Measurements from ENCODE around the gene ADCY9. TPM values are rescaled to one million over a fixed set of nuclear protein-coding genes. Genes with fewer than 3 reads are reported as not detected.

ADCY9 gene
- total RNA-seq, 1 experiment from 2014 or later, result 4.7 TPM

GRCh38 chr16:4005731-4006130 is 110.5 kb downstream of the ADCY9 start:
- Histone ChIP-seq H3K23me2 (ENCODE audit: insufficient read length, low read depth, low read length, poor library complexity, severe bottlenecking) (no peaks in the 10 kb centered on the region), H3K4me2 (ENCODE audit: insufficient read depth, insufficient read length, low read length) (no peak overlapping the region), H2BK12ac (ENCODE audit: insufficient read length, low read depth, low read length) (no peak overlapping the region), H3K79me1 (ENCODE audit: insufficient read depth, low read depth, low read length, poor library complexity, severe bottlenecking) (no peaks in the 10 kb centered on the region), H3T11ph (ENCODE audit: low read length) (no peak overlapping the region), H3K9me3 (ENCODE audit: control insufficient read depth, low read depth, low read length) (no peaks in the 10 kb centered on the region), H3K18ac (ENCODE audit: insufficient read length, low read depth, low read length) (no peak overlapping the region), H4K20me1 (ENCODE audit: control insufficient read depth, insufficient read depth, insufficient read length) (no peaks in the 10 kb centered on the region), H2BK20ac (ENCODE audit: low read depth, low read length, poor library complexity, severe bottlenecking) (no peak overlapping the region), H3K27me3 (ENCODE audit: insufficient read depth, low read length) (no peaks in the 10 kb centered on the region), H3K79me2 (ENCODE audit: insufficient read depth, low read length) (no peaks in the 10 kb centered on the region), H2AK5ac (ENCODE audit: insufficient read length, low read length) (no peak overlapping the region), H3K4me1 (ENCODE audit: insufficient read depth, low read length) (peaks cover 8% of the 10 kb centered on the region; the same call in 1 of the 2 replicates), H2BK15ac (ENCODE audit: low read depth, low read length) (no peak overlapping the region), H3K14ac (ENCODE audit: insufficient read depth, low read length) (no peak overlapping the region), H4K5ac (ENCODE audit: insufficient read length, low read depth, low read length) (no peak overlapping the region), H3K9ac (ENCODE audit: extremely low read depth, insufficient read length, low read length) (no peak overlapping the region), H2BK5ac (ENCODE audit: insufficient read length, low read length) (no peak overlapping the region), H4K8ac (replicated peaks; ENCODE audit: insufficient read length, low read depth, low read length) (no peak overlapping the region), H4K91ac (ENCODE audit: insufficient read length, low read depth, low read length) (no peak overlapping the region), H3K23ac (ENCODE audit: insufficient read length, low read depth, low read length) (no peak overlapping the region), H3K27ac (ENCODE audit: insufficient read length, low read depth, low read length) (no peak overlapping the region), H3K4ac (ENCODE audit: low read depth, low read length) (no peak overlapping the region), H2BK120ac (ENCODE audit: low read depth, low read length, poor library complexity, severe bottlenecking) (no peak overlapping the region), H3K56ac (ENCODE audit: insufficient read length, low read depth, low read length) (no peak overlapping the region), H2AFZ (ENCODE audit: low read length) (no peak overlapping the region)
- Mint-ChIP-seq H3K27ac (no peak overlapping the region), H3K27me3 (ENCODE audit: low read depth) (no peaks in the 10 kb centered on the region; the same call in 1 of the 2 replicates), H3K4me3 (no peak overlapping the region), H3K36me3 (ENCODE audit: insufficient read depth in 1 of 3, low read depth in 3 of 3) (peaks cover 0 to 3% (median 0%) of the 10 kb centered on the region in 3 experiments; a peak in 2 of 7 replicates), H3K4me1 (peaks cover 10 to 23% of the 10 kb centered on the region in 2 experiments), H3K9me3 (no peaks in the 10 kb centered on the region; a peak in 1 of 5 replicates)
- no peak for TF ChIP-seq CTCF (conservative IDR thresholded peaks at IDR 0.05)
- WGBS (ENCODE audit: extremely low coverage, insufficient read length, low lambda C conversion rate), result no CpG with 5 or more reads among the region's 13 CpGs
- no peak for DNase-seq

Data from H9 (cell line).